Esophagus muscularis mucosa (tissue), 4 donors: Measurements from ENCODE around the gene IER3.

Source experiments
- EP300 ChIP-seq: sonication (generic); formaldehyde crosslinking; IDR thresholded peaks from one replicate; pipeline ENCODE4 v1.6.1; 2017; ENCODE audit warnings: antibody characterized with exemption
- POLR2AphosphoS5 ChIP-seq, 2 donors: sonication (generic); formaldehyde crosslinking; IDR thresholded peaks; one replicate each; pipeline ENCODE4 v1.6.1; 2017; ENCODE audit warnings: antibody characterized with exemption in 2 of 2
- TF ChIP-seq, protein P1 (sequence below), 3 experiments: fragments of 200-600 bp in 2 of 3; fragments of 450-650 bp in 1 of 3; sonication (generic) in 2 of 3; IDR thresholded peaks; one replicate each; pipeline ENCODE4 v1.5.1; 2017 to 2019; ENCODE audit warnings: antibody characterized with exemption in 3 of 3, mild to moderate bottlenecking in 2 of 3, moderate library complexity in 1 of 3

DNA sequence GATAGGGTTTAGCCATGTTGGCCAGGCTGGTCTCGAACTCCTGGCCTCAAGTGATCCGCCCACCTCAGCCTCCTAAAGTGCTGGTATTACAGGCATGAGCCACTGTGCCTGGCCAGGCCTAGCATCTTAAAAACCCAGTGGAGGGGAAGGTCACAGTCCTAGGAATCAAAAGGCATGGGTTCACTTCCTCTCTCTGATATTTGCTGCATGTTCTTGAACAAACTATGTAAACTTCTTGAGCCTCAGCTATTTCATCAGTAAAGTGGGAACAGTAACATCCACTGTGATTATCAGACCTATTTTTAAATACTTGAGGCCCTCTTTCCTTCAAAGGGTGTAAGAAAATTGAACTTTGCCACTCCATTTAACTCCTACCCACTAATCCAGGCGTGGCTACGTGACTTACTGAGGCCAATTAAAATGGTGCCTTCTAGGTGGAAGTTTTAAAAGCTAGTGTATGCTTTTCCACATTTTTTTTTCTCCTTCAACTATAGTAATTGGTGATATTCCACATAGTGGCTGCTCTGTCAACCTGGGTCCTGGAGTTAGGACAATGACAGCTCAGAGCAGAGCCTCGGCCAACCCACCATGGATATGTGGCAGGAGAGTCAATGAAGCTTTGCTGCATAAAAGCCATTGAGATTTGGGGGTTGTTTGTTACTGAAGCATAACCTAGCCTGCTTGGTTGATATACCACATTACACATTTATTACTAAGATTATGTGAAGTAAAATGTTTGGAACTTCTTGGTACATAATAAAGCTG lies 32.2 kb upstream of the IER3 start:
- TF ChIP-seq, protein P1, sequence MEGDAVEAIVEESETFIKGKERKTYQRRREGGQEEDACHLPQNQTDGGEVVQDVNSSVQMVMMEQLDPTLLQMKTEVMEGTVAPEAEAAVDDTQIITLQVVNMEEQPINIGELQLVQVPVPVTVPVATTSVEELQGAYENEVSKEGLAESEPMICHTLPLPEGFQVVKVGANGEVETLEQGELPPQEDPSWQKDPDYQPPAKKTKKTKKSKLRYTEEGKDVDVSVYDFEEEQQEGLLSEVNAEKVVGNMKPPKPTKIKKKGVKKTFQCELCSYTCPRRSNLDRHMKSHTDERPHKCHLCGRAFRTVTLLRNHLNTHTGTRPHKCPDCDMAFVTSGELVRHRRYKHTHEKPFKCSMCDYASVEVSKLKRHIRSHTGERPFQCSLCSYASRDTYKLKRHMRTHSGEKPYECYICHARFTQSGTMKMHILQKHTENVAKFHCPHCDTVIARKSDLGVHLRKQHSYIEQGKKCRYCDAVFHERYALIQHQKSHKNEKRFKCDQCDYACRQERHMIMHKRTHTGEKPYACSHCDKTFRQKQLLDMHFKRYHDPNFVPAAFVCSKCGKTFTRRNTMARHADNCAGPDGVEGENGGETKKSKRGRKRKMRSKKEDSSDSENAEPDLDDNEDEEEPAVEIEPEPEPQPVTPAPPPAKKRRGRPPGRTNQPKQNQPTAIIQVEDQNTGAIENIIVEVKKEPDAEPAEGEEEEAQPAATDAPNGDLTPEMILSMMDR (IDR thresholded peaks at IDR 0.05): no peak
- TF ChIP-seq POLR2AphosphoS5 (IDR thresholded peaks at IDR 0.05) (no peak), EP300 (no peak)
